Measurements from ENCODE around the gene FILIP1L. TPM values are rescaled to one million over a fixed set of nuclear protein-coding genes. Genes with fewer than 3 reads are reported as not detected.

The FILIP1L gene
- total RNA-seq, 4 donors from 2014 or later, result 113 to 149 (median 122) TPM

DNA sequence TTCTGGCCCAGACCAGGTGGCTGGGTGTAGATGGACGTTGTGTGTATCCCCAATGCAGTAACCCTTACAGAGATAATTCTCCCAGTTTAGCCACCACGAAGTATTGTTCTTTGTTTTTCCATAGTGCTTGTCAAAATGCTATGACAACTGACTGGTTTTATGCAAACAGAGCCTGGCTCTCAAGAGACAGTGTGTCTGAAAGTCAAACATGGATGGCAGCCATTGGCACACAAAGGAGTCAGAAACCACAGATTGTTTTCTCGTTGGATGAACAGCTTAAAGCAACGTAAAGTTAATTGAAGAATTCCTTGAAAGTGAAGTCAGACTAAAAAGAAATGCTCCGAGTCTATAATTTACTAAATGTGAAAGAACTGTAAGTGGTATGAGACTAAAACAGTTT, 91.2 kb downstream of the FILIP1L start:
- ATAC-seq, result no peak
- Histone ChIP-seq H3K9me3 (no peaks in the 10 kb centered on the region), H3K27me3 (no peaks in the 10 kb centered on the region), H3K4me1 (peaks cover 3 to 60% (median 16%) of the 10 kb centered on the region in 3 donors), H3K36me3 (no peaks in the 10 kb centered on the region), H3K4me3 (no peak overlapping the region), H3K27ac (peak overlapping the region; percentile 56 to 70 (median 66))
- TF ChIP-seq POLR2A (IDR thresholded peaks at IDR 0.05) (no peak), EP300 (IDR thresholded peaks at IDR 0.05) (no peak), POLR2AphosphoS5 (IDR thresholded peaks at IDR 0.05) (no peak)
- TF ChIP-seq, protein P1, sequence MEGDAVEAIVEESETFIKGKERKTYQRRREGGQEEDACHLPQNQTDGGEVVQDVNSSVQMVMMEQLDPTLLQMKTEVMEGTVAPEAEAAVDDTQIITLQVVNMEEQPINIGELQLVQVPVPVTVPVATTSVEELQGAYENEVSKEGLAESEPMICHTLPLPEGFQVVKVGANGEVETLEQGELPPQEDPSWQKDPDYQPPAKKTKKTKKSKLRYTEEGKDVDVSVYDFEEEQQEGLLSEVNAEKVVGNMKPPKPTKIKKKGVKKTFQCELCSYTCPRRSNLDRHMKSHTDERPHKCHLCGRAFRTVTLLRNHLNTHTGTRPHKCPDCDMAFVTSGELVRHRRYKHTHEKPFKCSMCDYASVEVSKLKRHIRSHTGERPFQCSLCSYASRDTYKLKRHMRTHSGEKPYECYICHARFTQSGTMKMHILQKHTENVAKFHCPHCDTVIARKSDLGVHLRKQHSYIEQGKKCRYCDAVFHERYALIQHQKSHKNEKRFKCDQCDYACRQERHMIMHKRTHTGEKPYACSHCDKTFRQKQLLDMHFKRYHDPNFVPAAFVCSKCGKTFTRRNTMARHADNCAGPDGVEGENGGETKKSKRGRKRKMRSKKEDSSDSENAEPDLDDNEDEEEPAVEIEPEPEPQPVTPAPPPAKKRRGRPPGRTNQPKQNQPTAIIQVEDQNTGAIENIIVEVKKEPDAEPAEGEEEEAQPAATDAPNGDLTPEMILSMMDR (IDR thresholded peaks at IDR 0.05), result no peak
- WGBS, 2 donors (ENCODE audit: low coverage in 1 of 2), result 20 to 23% methylated on average over 4 to 5 of the region's 5 CpGs

GRCh38 chr3:100022506-100022905, 91.8 kb downstream of the FILIP1L start:
- Histone ChIP-seq H3K36me3 (no peaks in the 10 kb centered on the region), H3K4me3 (no peak overlapping the region), H3K4me1 (peaks cover 3 to 60% (median 16%) of the 10 kb centered on the region in 3 donors), H3K27me3 (no peaks in the 10 kb centered on the region), H3K27ac (peak overlapping the region; percentile 56 to 70 (median 66)), H3K9me3 (no peaks in the 10 kb centered on the region)
- TF ChIP-seq EP300 (IDR thresholded peaks at IDR 0.05) (no peak), POLR2AphosphoS5 (IDR thresholded peaks at IDR 0.05) (no peak)
- no peak for ATAC-seq

DNA sequence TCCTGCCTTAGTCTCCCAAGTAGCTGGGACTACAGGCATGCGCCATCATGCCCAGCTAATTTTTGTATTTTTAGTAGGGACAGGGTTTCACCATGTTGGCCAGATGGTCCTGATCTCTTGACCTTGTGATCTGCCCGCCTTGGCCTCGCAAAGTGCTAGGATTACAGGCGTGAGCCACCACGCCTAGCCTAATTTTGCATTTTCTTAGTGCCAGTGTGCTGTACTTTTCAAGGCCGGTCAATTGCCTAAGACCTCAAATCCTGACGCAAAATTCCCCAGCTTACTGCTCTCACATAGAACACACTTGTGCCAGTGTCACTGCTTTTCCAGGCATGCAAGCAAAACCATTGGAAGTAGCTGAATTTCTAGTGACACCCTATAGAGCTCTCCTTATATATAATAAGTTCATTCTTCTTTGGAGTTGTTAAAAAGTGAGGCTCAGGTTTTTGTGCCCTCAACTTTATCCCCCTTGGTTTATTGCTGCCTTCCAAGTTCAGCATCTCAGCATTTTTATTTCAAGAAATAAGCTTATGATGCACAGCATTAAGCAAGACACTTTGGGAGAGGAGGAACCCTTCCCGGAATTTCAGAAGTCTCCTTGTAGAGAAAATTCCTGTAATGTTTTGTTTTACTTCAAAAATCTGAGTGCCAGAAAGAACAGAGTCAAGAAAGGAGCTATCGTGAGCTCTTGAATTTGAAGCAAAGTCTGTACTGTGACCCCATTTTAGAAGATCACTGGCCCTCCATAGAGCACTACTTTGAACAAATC, 93.2 kb downstream of the FILIP1L start:
- WGBS, 2 donors (ENCODE audit: low coverage in 1 of 2), result 71 to 80% methylated on average over 6 to 8 of the region's 9 CpGs
- peaks cover 3 to 60% (median 16%) of the 10 kb centered on the region in 3 donors for H3K4me1 ChIP-seq
- peak overlapping the region; percentile 61 to 70 (median 66) for H3K27ac ChIP-seq
- no peak overlapping the region for H3K4me3 ChIP-seq
- H3K27me3 ChIP-seq, result no peaks in the 10 kb centered on the region
- peak; percentile 32 for ATAC-seq
- H3K36me3 ChIP-seq, result no peaks in the 10 kb centered on the region
- no peak for TF ChIP-seq EP300 (IDR thresholded peaks at IDR 0.05)
- peak; percentile 26 for TF ChIP-seq POLR2AphosphoS5 (IDR thresholded peaks at IDR 0.05)
- TF ChIP-seq, protein P1 (IDR thresholded peaks at IDR 0.05), result no peak
- no peak for TF ChIP-seq POLR2A (IDR thresholded peaks at IDR 0.05)
- H3K9me3 ChIP-seq, result no peaks in the 10 kb centered on the region

GRCh38 chr3:100019719-100020118, 94.6 kb downstream of the FILIP1L start:
- no peak for ATAC-seq
- TF ChIP-seq, protein P1 (IDR thresholded peaks at IDR 0.05), result no peak
- TF ChIP-seq EP300 (IDR thresholded peaks at IDR 0.05), result no peak
- 92 to 100% methylated on average over 1 of the region's 1 CpG for WGBS, 2 donors (ENCODE audit: low coverage in 1 of 2)
- Histone ChIP-seq H3K27ac (no peak overlapping the region), H3K9me3 (no peaks in the 10 kb centered on the region), H3K4me1 (peaks cover 3 to 51% (median 12%) of the 10 kb centered on the region in 3 donors), H3K36me3 (no peaks in the 10 kb centered on the region), H3K4me3 (no peak overlapping the region), H3K27me3 (no peaks in the 10 kb centered on the region)

DNA sequence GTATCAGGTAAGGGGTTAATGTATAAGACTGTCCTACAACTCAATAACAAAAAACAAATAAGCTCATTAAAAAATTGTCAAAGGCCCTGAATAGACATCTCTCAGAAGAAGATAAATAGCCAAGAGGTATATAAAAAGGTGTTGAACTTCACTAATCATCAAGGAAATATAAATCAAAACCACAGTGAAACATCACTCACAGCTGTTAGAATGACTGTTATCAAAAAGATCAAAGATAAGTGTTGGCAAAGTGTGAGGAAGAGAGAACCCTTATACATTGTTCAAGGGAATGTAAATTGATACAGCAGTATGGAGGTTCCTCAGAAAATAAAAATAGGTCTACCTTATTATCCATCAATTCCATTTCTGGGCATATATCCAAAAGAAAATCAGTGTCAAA, 95.5 kb downstream of the FILIP1L start:
- H3K36me3 ChIP-seq, result no peaks in the 10 kb centered on the region
- ATAC-seq, result no peak

More for the DNA sequence above, 95.5 kb downstream of the FILIP1L start:
- TF ChIP-seq, protein P1 (IDR thresholded peaks at IDR 0.05), result no peak
- TF ChIP-seq POLR2A (IDR thresholded peaks at IDR 0.05) (no peak), POLR2AphosphoS5 (IDR thresholded peaks at IDR 0.05) (no peak), EP300 (IDR thresholded peaks at IDR 0.05) (no peak)
- H3K4me3 ChIP-seq, result no peak overlapping the region
- no peak overlapping the region for H3K27ac ChIP-seq
- peaks cover 3 to 42% (median 6%) of the 10 kb centered on the region in 3 donors for H3K4me1 ChIP-seq
- H3K27me3 ChIP-seq, result no peaks in the 10 kb centered on the region
- no peaks in the 10 kb centered on the region for H3K9me3 ChIP-seq
